CD8-positive, alpha-beta memory T cell (primary cell): ENCODE measurements around the gene FXYD4. TPM values are rescaled to one million over a fixed set of nuclear protein-coding genes. Genes with fewer than 3 reads are reported as not detected.
A peak's percentile ranks its signal among the peaks of the same experiment; 100 is the strongest.

Experiments used
- CTCF ChIA-PET: fragments of 350-600 bp; sonication (Branson Sonifier 250); formaldehyde crosslinking; loops from one replicate; lab custom pipeline; 2021; ENCODE audit warnings: antibody characterized with exemption; lab: Charles Lee
- POLR2A ChIA-PET: fragments of 350-600 bp; sonication (Branson Sonifier 250); formaldehyde crosslinking; loops from one replicate; lab custom pipeline; 2021; ENCODE audit warnings: antibody characterized with exemption; lab: Charles Lee
- DNase-seq, 5 donors: peaks; one replicate each; pipeline versions ENCODE4 v3.0.0 to v3.0.0-alpha.2; 2020 to 2022; ENCODE audit warnings: mixed read lengths in 1 of 5
- H3K27ac ChIP-seq: one replicate; pipeline ENCODE4 v1.7.0; 2013; ENCODE audit warnings: low read depth, mild to moderate bottlenecking, low read length, moderate library complexity
- H3K27me3 ChIP-seq: 2 replicates; pipeline ENCODE4 v1.7.0; 2013; ENCODE audit warnings: low read length, mild to moderate bottlenecking; ENCODE audit not compliant: insufficient read depth, poor library complexity, severe bottlenecking
- H3K36me3 ChIP-seq: 2 replicates; pipeline ENCODE4 v1.7.0; 2013; ENCODE audit warnings: mild to moderate bottlenecking, low read length, moderate library complexity; ENCODE audit not compliant: insufficient read depth
- H3K4me1 ChIP-seq: 2 replicates; pipeline ENCODE4 v1.7.0; 2013; ENCODE audit warnings: mild to moderate bottlenecking, low read length, moderate library complexity; ENCODE audit not compliant: insufficient read depth
- H3K4me3 ChIP-seq: 2 replicates; pipeline ENCODE4 v1.7.0; 2013; ENCODE audit warnings: mild to moderate bottlenecking, low read length
- H3K9me3 ChIP-seq: 2 replicates; pipeline ENCODE4 v1.7.0; 2013; ENCODE audit warnings: mild to moderate bottlenecking, low read length
- H3K27ac Mint-ChIP-seq, 8 donors: one replicate each; pipeline ENCODE4 v1.8.0; 2020 to 2021; ENCODE audit warnings: mixed read lengths in 8 of 8, mild to moderate bottlenecking in 6 of 8, inconsistent platforms in 3 of 8, moderate library complexity in 3 of 8
- H3K27me3 Mint-ChIP-seq, 2 donors: one replicate each; pipeline ENCODE4 v1.8.0; 2020 to 2021; ENCODE audit warnings: mixed read lengths in 2 of 2, mild to moderate bottlenecking in 1 of 2, moderate library complexity in 1 of 2
- H3K36me3 Mint-ChIP-seq, 3 donors: one replicate each; pipeline ENCODE4 v1.8.0; 2020 to 2021; ENCODE audit warnings: mixed read lengths in 3 of 3, inconsistent platforms in 1 of 3, mild to moderate bottlenecking in 1 of 3
- H3K4me1 Mint-ChIP-seq, 3 donors: one replicate each; pipeline ENCODE4 v1.8.0; 2020 to 2021; ENCODE audit warnings: mixed read lengths in 3 of 3, inconsistent platforms in 1 of 3, mild to moderate bottlenecking in 1 of 3
- H3K4me3 Mint-ChIP-seq, 7 donors: one replicate each; pipeline ENCODE4 v1.8.0; 2020 to 2021; ENCODE audit warnings: mixed read lengths in 7 of 7, mild to moderate bottlenecking in 6 of 7, moderate library complexity in 4 of 7, inconsistent platforms in 2 of 7
- H3K9me3 Mint-ChIP-seq, 5 donors: one replicate each; pipeline ENCODE4 v1.8.0; 2020 to 2022; ENCODE audit warnings: mixed read lengths in 5 of 5, mild to moderate bottlenecking in 3 of 5, moderate library complexity in 2 of 5, inconsistent platforms in 1 of 5
- polyA plus RNA-seq: library from polyadenylated mRNA; unstranded; fragments of 300-500 nt; fragmentation: Illumina TruSeq; gene quantifications from one replicate; pipeline ENCODE4 v1.2.3, GENCODE V29; 2021
- total RNA-seq, 2 experiments: library from RNA; stranded (reverse); gene quantifications; one replicate each; pipeline ENCODE4 v1.2.3, GENCODE V29; 2021

FXYD4 gene
- total and polyA plus RNA-seq, 3 experiments from 2014 or later: not detected

GRCh38 chr10:43376828-43377423 lies 5.5 kb downstream of the FXYD4 start:
- Histone ChIP-seq H3K27ac (no peak overlapping the region), H3K27me3 (no peaks in the 10 kb centered on the region), H3K4me3 (no peak overlapping the region), H3K9me3 (no peaks in the 10 kb centered on the region), H3K36me3 (no peaks in the 10 kb centered on the region), H3K4me1 (no peaks in the 10 kb centered on the region)
- DNase-seq: no peak
- peaks cover 0 to 3% of the 10 kb centered on the region in 2 donors for H3K27me3 Mint-ChIP-seq
- no peaks in the 10 kb centered on the region for H3K36me3 Mint-ChIP-seq
- H3K9me3 Mint-ChIP-seq: no peaks in the 10 kb centered on the region
- POLR2A ChIA-PET: no interaction called here
- H3K4me1 Mint-ChIP-seq: peaks cover 10 to 17% (median 11%) of the 10 kb centered on the region in 3 donors
- H3K4me3 Mint-ChIP-seq: no peak overlapping the region
- peak overlapping the region in 1 of 8 donors; percentile 65 for H3K27ac Mint-ChIP-seq
- CTCF ChIA-PET: no interaction called here

GRCh38 chr10:43377424-43377883 lies 6.0 kb downstream of the FXYD4 start:
- H3K27me3 Mint-ChIP-seq: peaks cover 0 to 3% of the 10 kb centered on the region in 2 donors
- no peaks in the 10 kb centered on the region for H3K9me3 Mint-ChIP-seq
- no peaks in the 10 kb centered on the region for H3K9me3 ChIP-seq
- H3K27ac ChIP-seq: no peak overlapping the region
- H3K4me3 Mint-ChIP-seq: no peak overlapping the region
- no peaks in the 10 kb centered on the region for H3K4me1 ChIP-seq
- no peaks in the 10 kb centered on the region for H3K36me3 ChIP-seq
- H3K27me3 ChIP-seq: no peaks in the 10 kb centered on the region
- DNase-seq: no peak
- ChIA-PET POLR2A (no interaction called here), CTCF (no interaction called here)
- H3K36me3 Mint-ChIP-seq: no peaks in the 10 kb centered on the region
- H3K4me1 Mint-ChIP-seq: peaks cover 10 to 17% (median 11%) of the 10 kb centered on the region in 3 donors
- H3K4me3 ChIP-seq: no peak overlapping the region
- peak overlapping the region in 1 of 8 donors; percentile 65 for H3K27ac Mint-ChIP-seq

- no peaks in the 10 kb centered on the region for H3K4me1 ChIP-seq
- no peaks in the 10 kb centered on the region for H3K27me3 ChIP-seq
- H3K4me1 Mint-ChIP-seq: peaks cover 1 to 26% (median 4%) of the 10 kb centered on the region in 3 donors
- H3K4me3 ChIP-seq: no peak overlapping the region
- no peaks in the 10 kb centered on the region for H3K36me3 ChIP-seq
- H3K9me3 Mint-ChIP-seq: no peaks in the 10 kb centered on the region
- no peak for DNase-seq
- peak overlapping the region in 6 of 8 donors; percentile 54 to 81 (median 66) for H3K27ac Mint-ChIP-seq
- CTCF ChIA-PET: no interaction called here
- no peak overlapping the region for H3K4me3 Mint-ChIP-seq
- POLR2A ChIA-PET: interaction anchor here (0.7 kb wide), 1 partner anchor 37 kb away, joined by 5 read pairs; no protein-coding TSS in a partner anchor
- no peaks in the 10 kb centered on the region for H3K9me3 ChIP-seq
- no peaks in the 10 kb centered on the region for H3K27me3 Mint-ChIP-seq
- H3K36me3 Mint-ChIP-seq: peaks cover 0 to 12% (median 0%) of the 10 kb centered on the region in 3 donors
- no peak overlapping the region for H3K27ac ChIP-seq
Measured at GRCh38 chr10:43380610-43381222, 9.3 kb downstream of the FXYD4 start.

- POLR2A ChIA-PET: interaction anchor here (0.6 kb wide), 1 partner anchor 74 kb away, joined by 3 read pairs; no protein-coding TSS in a partner anchor
- H3K27me3 ChIP-seq: no peaks in the 10 kb centered on the region
- H3K4me3 ChIP-seq: no peak overlapping the region
- Mint-ChIP-seq H3K4me3 (peak overlapping the region in 1 of 7 donors; percentile 28), H3K27ac (peak overlapping the region in 7 of 8 donors; percentile 36 to 89 (median 78)), H3K36me3 (peaks cover 7 to 38% (median 18%) of the 10 kb centered on the region in 3 donors), H3K4me1 (peaks cover 20 to 48% (median 26%) of the 10 kb centered on the region in 3 donors), H3K9me3 (no peaks in the 10 kb centered on the region), H3K27me3 (peaks cover 0 to 3% of the 10 kb centered on the region in 2 donors)
- DNase-seq: no peak
- peaks cover 23% of the 10 kb centered on the region for H3K36me3 ChIP-seq
- no peaks in the 10 kb centered on the region for H3K9me3 ChIP-seq
- H3K4me1 ChIP-seq: peaks cover 5% of the 10 kb centered on the region
- CTCF ChIA-PET: interaction anchor here (1.4 kb wide), 1 partner anchor 117 kb away, joined by 5 read pairs; no protein-coding TSS in a partner anchor
- peak overlapping the region; percentile 9 for H3K27ac ChIP-seq
Measured at GRCh38 chr10:43383204-43383971, 12.0 kb downstream of the FXYD4 start.

- no peak overlapping the region for H3K4me3 Mint-ChIP-seq
- no peaks in the 10 kb centered on the region for H3K9me3 Mint-ChIP-seq
- ChIA-PET POLR2A (interaction anchor here (0.6 kb wide), 1 partner anchor 20 kb away, joined by 4 read pairs; no protein-coding TSS in a partner anchor), CTCF (interaction anchor here (0.8 to 1.4 kb wide), 3 partner anchors 11 to 119 kb away, joined by 3 to 5 read pairs (median 3); no protein-coding TSS in a partner anchor)
- peaks cover 16% of the 10 kb centered on the region for H3K4me1 ChIP-seq
- peaks cover 33% of the 10 kb centered on the region for H3K36me3 ChIP-seq
- no peaks in the 10 kb centered on the region for H3K9me3 ChIP-seq
- peaks cover 7 to 47% (median 22%) of the 10 kb centered on the region in 3 donors for H3K36me3 Mint-ChIP-seq
- H3K27me3 ChIP-seq: no peaks in the 10 kb centered on the region
- H3K4me3 ChIP-seq: no peak overlapping the region
- no peak overlapping the region for H3K27ac ChIP-seq
- peaks cover 0 to 3% of the 10 kb centered on the region in 2 donors for H3K27me3 Mint-ChIP-seq
- DNase-seq: peak in 1 of 5 donors; percentile 28
- H3K4me1 Mint-ChIP-seq: peaks cover 28 to 60% (median 38%) of the 10 kb centered on the region in 3 donors
- peak overlapping the region; percentile 47 to 93 (median 78) for H3K27ac Mint-ChIP-seq
Measured at GRCh38 chr10:43384252-43385221, 13.1 kb downstream of the FXYD4 start.

GRCh38 chr10:43385412-43386004 lies 14.1 kb downstream of the FXYD4 start:
- Histone ChIP-seq H3K9me3 (no peaks in the 10 kb centered on the region), H3K36me3 (peaks cover 42% of the 10 kb centered on the region), H3K27ac (no peak overlapping the region), H3K27me3 (no peaks in the 10 kb centered on the region), H3K4me3 (no peak overlapping the region), H3K4me1 (peaks cover 24% of the 10 kb centered on the region)
- no peak for DNase-seq
- peaks cover 7 to 57% (median 26%) of the 10 kb centered on the region in 3 donors for H3K36me3 Mint-ChIP-seq
- no peak overlapping the region for H3K4me3 Mint-ChIP-seq
- peak overlapping the region in 6 of 8 donors; percentile 22 to 69 (median 40) for H3K27ac Mint-ChIP-seq
- H3K4me1 Mint-ChIP-seq: peaks cover 35 to 70% (median 47%) of the 10 kb centered on the region in 3 donors
- ChIA-PET POLR2A (interaction anchor here (0.5 to 0.6 kb wide), 2 partner anchors 11 to 19 kb away, joined by 4 to 6 read pairs; no protein-coding TSS in a partner anchor), CTCF (interaction anchor here (0.8 to 1.2 kb wide), 3 partner anchors 10 to 119 kb away, joined by 3 read pairs; no protein-coding TSS in a partner anchor)
- peaks cover 0 to 3% of the 10 kb centered on the region in 2 donors for H3K27me3 Mint-ChIP-seq
- H3K9me3 Mint-ChIP-seq: no peaks in the 10 kb centered on the region
